Adipocyte (in vitro differentiated cells): ENCODE data around the gene ABCF3.

Experiments used
- DNase-seq: peaks from one replicate; pipeline ENCODE4 v3.0.0-alpha.2; 2015; ENCODE audit warnings: low read depth
- H3K27me3 ChIP-seq: replicated peaks from 2 replicates; pipeline ENCODE4 v1.7.0; 2013; ENCODE audit warnings: mild to moderate bottlenecking, low read length, moderate library complexity; ENCODE audit not compliant: control insufficient read depth, insufficient read depth
- H3K36me3 ChIP-seq: 2 replicates; pipeline ENCODE4 v1.7.0; 2013; ENCODE audit warnings: low read length, mild to moderate bottlenecking, moderate library complexity; ENCODE audit not compliant: control insufficient read depth, insufficient read depth, severe bottlenecking
- H3K4me1 ChIP-seq: 2 replicates; pipeline ENCODE4 v1.7.0; 2013; ENCODE audit warnings: mild to moderate bottlenecking, low read length, moderate library complexity; ENCODE audit not compliant: control insufficient read depth, insufficient read depth
- H3K4me3 ChIP-seq: 2 replicates; pipeline ENCODE4 v1.7.0; 2013; ENCODE audit warnings: mild to moderate bottlenecking, low read length, moderate library complexity
- H3K9ac ChIP-seq: 2 replicates; pipeline ENCODE4 v1.7.0; 2013; ENCODE audit warnings: mild to moderate bottlenecking, low read length, moderate library complexity
- H3K9me3 ChIP-seq: 2 replicates; pipeline ENCODE4 v1.7.0; 2013; ENCODE audit warnings: mild to moderate bottlenecking, low read length, moderate library complexity; ENCODE audit not compliant: control insufficient read depth

The ABCF3 gene

GRCh38 chr3:184234671-184235380, 48.8 kb downstream of the ABCF3 start:
- no peak for DNase-seq
- H3K9me3 ChIP-seq, result no peaks in the 10 kb centered on the region
- no peaks in the 10 kb centered on the region for H3K4me1 ChIP-seq
- peaks cover 49% of the 10 kb centered on the region for H3K27me3 ChIP-seq
- H3K9ac ChIP-seq, result no peak overlapping the region
- no peaks in the 10 kb centered on the region for H3K36me3 ChIP-seq
- no peak overlapping the region for H3K4me3 ChIP-seq

DNA sequence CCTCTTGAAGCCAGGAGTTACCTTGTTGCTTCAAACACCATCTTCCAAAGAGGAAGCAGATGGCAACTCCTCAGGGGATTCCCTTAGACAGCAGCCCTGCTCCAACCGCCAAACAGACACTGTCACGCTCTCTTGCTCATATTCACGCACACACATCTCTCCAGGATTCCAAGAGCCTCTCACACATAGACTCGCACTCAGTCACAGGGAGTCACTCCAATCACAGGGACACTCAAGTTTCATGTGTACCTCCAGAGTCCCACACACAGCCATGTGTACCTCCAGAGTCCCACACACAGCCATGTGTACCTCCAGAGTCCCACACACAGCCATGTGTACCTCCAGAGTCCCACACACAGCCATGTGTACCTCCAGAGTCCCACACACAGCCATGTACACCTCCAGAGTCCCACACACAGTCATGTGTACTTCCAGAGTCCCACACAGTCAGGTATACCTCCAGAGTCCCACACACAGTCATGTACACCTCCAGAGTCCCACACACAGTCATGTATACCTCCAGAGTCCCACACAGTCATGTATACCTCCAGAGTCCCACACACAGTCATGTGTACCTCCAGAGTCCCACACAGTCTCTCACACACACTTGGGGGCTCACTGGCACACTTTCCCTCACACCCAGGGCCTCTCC, 49.5 kb downstream of the ABCF3 start:
- no peaks in the 10 kb centered on the region for H3K36me3 ChIP-seq
- no peaks in the 10 kb centered on the region for H3K9me3 ChIP-seq
- no peak overlapping the region for H3K4me3 ChIP-seq
- DNase-seq, result no peak
- no peak overlapping the region for H3K9ac ChIP-seq
- no peaks in the 10 kb centered on the region for H3K4me1 ChIP-seq
- H3K27me3 ChIP-seq, result peaks cover 46% of the 10 kb centered on the region

DNA sequence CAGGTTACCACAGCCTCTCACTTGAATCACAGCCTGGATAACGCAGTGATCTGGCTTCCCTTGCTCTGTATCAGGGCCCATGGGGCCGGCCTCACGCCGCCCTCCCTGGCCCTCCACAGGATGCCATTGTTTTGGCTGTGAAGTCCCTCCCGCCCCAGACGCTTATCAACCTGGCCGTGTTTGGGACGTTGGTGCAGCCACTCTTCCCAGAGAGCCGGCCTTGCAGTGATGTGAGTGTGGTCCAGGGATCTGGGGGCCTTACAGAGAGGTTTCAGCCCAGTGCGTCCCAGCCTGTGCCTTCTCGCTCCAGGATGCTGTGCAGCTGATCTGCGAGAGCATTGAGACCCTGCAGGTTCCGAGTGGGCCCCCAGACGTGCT, 50.0 kb downstream of the ABCF3 start:
- H3K36me3 ChIP-seq, result no peaks in the 10 kb centered on the region
- H3K9me3 ChIP-seq, result no peaks in the 10 kb centered on the region
- no peaks in the 10 kb centered on the region for H3K4me1 ChIP-seq
- H3K4me3 ChIP-seq, result no peak overlapping the region
- H3K9ac ChIP-seq, result no peak overlapping the region
- no peak for DNase-seq
- H3K27me3 ChIP-seq, result peaks cover 43% of the 10 kb centered on the region

DNA sequence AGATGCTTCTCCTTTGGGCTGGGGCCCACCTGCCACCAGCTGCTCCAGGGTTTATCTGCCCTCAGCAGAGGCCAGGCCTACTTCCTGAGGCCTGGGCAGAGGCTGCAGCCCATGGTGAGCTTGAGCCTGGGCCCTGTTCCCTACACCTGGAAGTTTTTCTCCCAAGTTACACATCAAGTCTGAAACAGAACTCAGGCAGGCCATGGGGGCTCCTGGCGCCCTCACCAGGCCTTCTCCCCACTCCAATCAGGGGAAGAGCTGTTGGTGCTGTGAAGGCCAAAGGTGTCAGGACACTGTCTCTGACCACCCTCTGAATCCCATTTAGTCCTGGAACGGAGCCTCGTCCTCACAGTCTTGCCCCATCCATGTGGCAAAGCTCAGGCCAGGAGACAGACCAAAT, 50.6 kb downstream of the ABCF3 start:
- Histone ChIP-seq H3K27me3 (peaks cover 37% of the 10 kb centered on the region), H3K9me3 (no peaks in the 10 kb centered on the region), H3K4me1 (no peaks in the 10 kb centered on the region), H3K4me3 (no peak overlapping the region), H3K9ac (no peak overlapping the region), H3K36me3 (no peaks in the 10 kb centered on the region)
- no peak for DNase-seq

- peaks cover 31% of the 10 kb centered on the region for H3K27me3 ChIP-seq
Observed at GRCh38 chr3:184237211-184237610, 51.2 kb downstream of the ABCF3 start.

DNA sequence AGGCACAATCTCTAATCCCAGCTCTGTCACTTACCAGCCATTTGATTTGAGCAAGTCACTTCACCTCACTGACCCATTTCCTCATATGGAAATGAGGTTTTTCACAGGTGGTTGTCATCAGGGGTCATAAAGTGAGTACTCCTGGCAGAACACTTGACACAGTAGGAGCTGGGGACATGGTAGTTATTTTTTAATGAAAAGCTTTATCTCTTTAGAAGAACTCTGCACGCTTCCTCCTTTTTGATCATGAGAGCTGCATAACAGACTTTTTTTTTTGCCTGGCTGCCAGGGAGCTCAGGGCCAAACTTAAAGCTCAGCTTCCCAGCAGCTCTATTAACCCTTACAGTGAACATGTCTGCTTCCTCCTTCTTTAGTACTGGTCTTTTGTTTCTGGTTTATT, 51.8 kb downstream of the ABCF3 start:
- H3K36me3 ChIP-seq, result peaks cover 7% of the 10 kb centered on the region
- H3K9me3 ChIP-seq, result no peaks in the 10 kb centered on the region
- H3K27me3 ChIP-seq, result peaks cover 26% of the 10 kb centered on the region
- H3K4me1 ChIP-seq, result no peaks in the 10 kb centered on the region
- DNase-seq, result no peak
- no peak overlapping the region for H3K9ac ChIP-seq
- H3K4me3 ChIP-seq, result no peak overlapping the region

More at GRCh38 chr3:184237211-184237610, 51.2 kb downstream of the ABCF3 start:
- H3K9me3 ChIP-seq, result no peaks in the 10 kb centered on the region
- peaks cover under 1% of the 10 kb centered on the region for H3K36me3 ChIP-seq
- DNase-seq, result no peak
- H3K9ac ChIP-seq, result no peak overlapping the region
- no peaks in the 10 kb centered on the region for H3K4me1 ChIP-seq
- H3K4me3 ChIP-seq, result no peak overlapping the region

DNA sequence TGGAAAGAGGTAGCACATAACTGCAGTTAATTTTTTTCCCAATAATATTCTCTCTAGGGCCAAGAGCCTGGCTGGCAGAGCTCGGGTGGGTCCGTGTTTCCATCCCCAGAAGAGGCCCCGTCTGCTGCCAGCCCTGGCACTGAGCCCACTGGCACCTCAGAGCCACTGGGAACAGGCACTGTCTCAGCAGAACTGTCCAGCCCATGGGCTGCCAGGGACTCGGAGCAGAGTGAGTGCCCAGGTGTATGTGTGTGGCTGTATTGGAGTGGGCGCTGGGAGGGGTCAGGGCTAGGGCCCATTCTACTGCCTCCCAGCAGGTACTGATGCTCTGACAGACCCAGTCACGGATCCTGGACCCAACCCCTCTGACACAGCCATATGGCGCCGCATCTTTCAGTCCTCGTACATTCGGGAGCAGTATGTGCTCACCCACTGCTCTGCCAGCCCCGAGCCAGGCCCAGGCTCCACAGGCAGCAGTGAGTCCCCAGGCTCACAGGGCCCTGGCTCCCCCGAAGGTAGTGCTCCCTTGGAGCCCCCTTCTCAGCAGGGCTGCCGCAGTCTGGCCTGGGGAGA, 52.3 kb downstream of the ABCF3 start:
- DNase-seq, result no peak
- Histone ChIP-seq H3K36me3 (peaks cover 12% of the 10 kb centered on the region), H3K4me3 (no peak overlapping the region), H3K9me3 (no peaks in the 10 kb centered on the region), H3K4me1 (no peaks in the 10 kb centered on the region), H3K9ac (no peak overlapping the region), H3K27me3 (peaks cover 24% of the 10 kb centered on the region)

DNA sequence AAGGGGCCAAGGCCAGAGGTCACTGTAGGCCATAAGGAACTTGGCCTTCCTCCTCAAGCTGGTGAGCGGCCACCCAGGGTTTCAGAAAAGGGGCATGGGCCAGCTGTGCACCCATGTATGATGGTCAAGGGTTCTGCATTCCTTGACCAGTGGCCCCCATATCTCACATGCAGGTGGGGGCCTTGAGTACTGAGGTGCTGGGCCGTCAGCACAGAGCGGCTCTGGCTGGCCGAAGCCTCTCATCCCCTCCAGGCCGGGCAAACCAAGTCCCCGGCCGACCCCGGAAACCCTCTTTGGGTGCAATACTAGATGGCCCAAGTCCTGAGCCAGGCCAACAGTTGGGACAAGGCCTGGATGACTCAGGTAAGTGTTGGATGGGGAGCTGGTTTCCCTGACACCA, 53.2 kb downstream of the ABCF3 start:
- H3K9ac ChIP-seq, result no peak overlapping the region
- DNase-seq, result no peak

DNA sequence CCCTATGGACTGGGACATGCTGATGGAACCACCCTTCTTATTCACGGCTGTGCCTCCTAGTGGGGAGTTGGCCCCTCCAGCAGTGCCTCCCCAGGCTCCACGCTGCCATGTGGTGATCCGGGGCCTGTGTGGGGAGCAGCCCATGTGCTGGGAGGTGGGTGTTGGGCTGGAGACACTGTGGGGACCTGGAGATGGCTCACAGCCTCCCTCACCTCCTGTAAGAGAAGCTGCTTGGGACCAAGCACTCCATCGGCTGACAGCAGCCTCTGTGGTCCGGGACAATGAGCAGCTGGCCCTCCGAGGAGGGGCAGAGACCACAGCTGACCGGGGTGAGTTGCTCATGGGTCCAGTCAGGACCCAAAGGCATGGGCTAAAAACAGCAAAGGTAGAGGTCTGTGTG, 53.7 kb downstream of the ABCF3 start:
- H3K4me1 ChIP-seq, result no peaks in the 10 kb centered on the region
- H3K27me3 ChIP-seq, result peaks cover 24% of the 10 kb centered on the region
- no peaks in the 10 kb centered on the region for H3K9me3 ChIP-seq
- DNase-seq, result no peak
- H3K9ac ChIP-seq, result no peak overlapping the region
- peaks cover 26% of the 10 kb centered on the region for H3K36me3 ChIP-seq
- no peak overlapping the region for H3K4me3 ChIP-seq

More for the DNA sequence above, 53.2 kb downstream of the ABCF3 start:
- H3K4me1 ChIP-seq, result no peaks in the 10 kb centered on the region
- H3K36me3 ChIP-seq, result peaks cover 21% of the 10 kb centered on the region
- no peak overlapping the region for H3K4me3 ChIP-seq
- no peaks in the 10 kb centered on the region for H3K9me3 ChIP-seq
- peaks cover 24% of the 10 kb centered on the region for H3K27me3 ChIP-seq

DNA sequence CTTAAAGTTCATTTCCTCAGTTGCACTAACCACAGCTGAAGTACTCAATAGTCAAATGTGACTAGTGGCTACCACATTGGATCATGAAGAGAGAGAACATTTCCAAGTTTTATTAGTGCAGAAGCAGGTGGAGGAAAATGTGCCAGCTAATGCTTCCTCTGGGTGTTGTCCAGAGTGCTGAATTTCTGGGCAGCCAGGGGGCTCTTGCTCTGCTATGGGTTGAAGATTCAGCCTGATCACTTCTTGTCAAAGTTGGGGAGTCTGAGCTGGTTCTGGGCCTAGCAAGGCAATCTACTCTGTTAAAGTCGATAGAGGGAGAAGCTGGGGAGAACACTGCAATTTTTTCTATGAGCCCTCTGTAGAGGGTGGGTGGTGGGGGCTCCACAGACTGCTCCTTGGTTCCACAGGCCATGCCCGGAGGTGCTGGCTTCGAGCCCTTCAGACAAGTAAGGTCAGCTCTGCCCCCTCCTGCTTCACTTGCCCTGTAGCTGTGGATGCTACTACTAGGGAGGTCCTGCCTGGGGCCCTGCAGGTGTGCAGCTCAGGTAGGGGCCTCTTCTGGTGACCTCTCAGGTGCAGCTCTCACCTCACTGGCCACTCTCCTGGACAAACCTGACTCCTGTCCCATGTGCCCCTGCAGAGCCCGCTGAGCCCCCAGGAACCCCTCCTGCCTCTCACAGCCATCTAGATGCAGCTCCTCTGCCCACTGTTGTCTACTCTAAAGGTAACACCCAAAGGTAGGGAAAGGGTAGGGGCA, 54.6 kb downstream of the ABCF3 start:
- Histone ChIP-seq H3K4me1 (no peaks in the 10 kb centered on the region), H3K9ac (no peak overlapping the region), H3K36me3 (peaks cover 34% of the 10 kb centered on the region), H3K27me3 (peaks cover 24% of the 10 kb centered on the region), H3K4me3 (no peak overlapping the region), H3K9me3 (no peaks in the 10 kb centered on the region)
- DNase-seq, result no peak

DNA sequence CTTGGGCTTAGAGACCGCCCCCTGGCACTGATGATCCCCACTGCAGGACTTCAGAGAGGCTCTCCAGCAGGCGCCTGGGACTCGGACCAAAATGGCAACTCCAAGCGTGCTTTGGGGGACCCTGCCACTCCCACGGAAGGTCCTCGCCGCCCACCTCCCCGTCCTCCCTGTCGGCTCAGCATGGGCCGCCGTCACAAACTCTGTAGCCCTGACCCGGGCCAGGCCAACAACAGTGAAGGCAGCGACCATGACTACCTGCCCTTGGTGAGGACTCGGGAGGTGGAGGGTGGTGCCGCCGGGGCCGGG, 55.1 kb downstream of the ABCF3 start:
- Histone ChIP-seq H3K27me3 (peaks cover 20% of the 10 kb centered on the region), H3K36me3 (peaks cover 36% of the 10 kb centered on the region), H3K4me3 (no peak overlapping the region), H3K9ac (no peak overlapping the region), H3K9me3 (no peaks in the 10 kb centered on the region), H3K4me1 (no peaks in the 10 kb centered on the region)
- DNase-seq, result no peak
